GM18858 (cell line): ENCODE data around the gene YWHAE.
"Not testable (repeated sequence)": the region's sequence is repeated elsewhere in the genome, so short reads cannot be mapped to it uniquely, and the experiment has no call there.

ENCODE experiments used
- ATAC-seq: cut with Tn5 transposase; IDR thresholded peaks from one replicate; pipeline ENCODE4 v1.9.1; 2021; ENCODE audit not compliant: unreplicated experiment

The YWHAE gene

DNA sequence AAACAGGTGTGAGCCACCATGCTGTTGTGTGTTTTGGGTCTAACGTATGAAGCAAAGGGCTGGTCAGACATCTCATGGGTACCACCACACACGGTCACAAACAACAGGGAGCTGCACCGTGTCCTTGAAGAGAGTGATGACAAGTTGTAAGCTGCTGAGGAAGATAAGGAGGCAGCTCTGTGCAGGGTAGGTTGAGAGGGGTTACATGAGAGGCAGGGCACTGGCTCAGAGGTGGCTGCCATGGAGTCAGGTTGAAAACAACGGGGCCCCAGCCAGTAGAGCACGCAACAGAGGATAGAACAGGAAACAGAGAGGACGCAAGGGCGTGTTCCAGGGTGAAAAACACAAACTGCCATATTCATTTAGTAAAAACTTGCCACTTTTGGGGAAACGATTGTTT is 68.3 kb downstream of the YWHAE start:
- no peak for ATAC-seq

DNA sequence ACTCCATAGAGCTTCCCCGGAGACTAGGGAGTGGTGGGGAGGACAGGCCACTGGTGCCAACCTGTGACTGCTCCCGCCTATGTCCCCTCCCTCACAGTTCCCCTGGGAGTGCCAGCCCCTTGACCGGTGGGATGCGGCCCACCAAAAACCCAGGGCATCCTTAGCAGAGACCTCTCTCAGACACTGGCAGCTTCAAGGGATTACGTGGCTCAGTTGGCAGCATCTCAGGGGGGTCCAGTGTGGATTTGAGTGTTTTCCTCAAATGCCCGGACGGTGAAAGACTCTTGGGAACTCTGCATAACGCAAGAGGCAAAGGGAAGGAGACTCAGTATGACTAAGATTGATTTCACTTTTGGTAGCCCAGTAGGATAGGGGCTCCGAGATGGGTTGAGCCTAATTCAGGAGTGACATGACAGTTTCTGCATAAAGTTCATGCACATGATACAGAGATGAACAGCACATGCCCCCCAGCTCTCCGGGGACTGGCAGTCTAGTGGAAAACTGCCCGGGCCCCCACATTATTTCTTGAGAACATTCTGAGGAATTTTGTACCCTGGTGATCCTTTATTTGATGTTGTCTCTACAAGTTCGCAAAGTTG is 70.2 kb downstream of the YWHAE start:
- ATAC-seq: no peak

DNA sequence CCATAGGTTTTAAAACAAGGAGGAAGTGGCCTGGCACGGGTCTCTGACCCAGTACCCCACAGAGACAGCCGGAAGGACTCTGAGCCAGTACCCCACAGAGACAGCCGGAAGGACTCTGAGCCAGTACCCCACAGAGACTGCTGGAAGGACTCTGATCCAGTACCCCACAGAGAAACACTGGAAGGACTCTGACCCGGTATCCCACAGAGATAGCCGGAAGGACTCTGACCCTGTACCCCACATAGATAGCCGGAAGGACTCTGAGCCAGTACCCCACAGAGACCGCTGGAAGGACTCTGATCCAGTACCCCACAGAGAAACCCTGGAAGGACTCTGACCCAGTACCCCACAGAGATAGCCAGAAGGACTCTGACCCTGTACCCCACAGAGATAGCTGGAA is 71.6 kb downstream of the YWHAE start:
- no peak for ATAC-seq

DNA sequence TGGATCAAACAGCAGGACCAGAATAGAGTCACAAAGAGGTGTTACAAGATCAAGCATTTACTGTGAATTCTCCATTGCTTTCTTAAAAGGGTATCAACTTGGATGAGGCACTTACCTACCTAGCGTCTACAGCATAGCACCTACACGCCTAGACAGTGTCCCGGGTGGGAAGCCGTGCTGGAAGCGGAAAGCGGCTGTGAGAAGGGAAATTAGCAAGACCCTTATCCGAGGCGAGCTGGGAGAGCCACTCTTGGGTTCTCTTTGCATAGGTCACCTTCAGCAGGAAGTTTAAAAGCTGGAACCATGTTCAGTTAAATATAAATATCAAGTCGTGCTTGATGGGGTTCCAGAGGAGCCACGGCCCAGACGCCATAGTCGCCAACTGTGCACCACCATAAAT is 74.3 kb downstream of the YWHAE start:
- ATAC-seq: no peak

DNA sequence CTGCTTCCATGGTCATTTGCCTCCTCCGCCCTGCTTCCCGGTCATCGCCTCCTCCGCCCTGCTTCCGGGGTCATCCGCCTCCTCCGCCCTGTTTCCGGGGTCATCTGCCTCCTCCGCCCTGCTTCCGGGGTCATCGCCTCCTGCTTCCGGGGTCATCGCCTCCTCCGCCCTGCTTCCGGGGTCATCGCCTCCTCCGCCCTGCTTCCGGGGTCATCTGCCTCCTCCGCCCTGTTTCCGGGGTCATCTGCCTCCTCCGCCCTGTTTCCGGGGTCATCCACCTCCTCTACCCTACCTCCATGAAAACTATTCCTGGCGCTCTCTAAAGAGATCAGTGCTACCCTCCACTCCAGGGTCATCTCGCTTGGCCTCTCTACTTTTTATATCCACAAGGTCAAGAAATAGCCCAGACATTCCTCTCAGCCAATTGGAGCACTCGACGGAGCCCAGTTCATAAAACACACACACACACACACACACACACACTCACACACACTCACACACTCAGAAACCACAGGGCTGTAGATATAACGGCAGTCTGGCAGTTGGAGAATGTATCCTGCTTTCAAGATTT is 75.7 kb downstream of the YWHAE start:
- no peak for ATAC-seq

DNA sequence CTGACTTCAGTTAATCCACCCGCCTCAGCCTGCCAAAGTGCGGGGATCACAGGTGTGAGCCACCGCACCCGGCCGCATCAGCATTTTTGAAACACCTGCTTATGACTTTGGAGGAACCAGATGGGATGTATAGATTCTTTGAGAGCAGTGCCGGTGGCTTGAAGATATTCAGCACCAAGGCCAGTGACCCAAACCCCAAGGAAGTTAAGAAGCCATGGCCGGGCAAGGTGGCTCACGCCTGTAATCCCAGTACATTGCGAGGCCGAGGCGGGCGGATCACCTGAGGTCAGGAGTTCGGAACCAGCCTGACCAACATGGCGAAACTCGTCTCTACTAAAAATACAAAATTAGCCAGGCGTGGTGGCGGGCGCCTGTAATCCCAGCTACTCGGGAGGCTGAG is 76.7 kb downstream of the YWHAE start:
- ATAC-seq: no peak

DNA sequence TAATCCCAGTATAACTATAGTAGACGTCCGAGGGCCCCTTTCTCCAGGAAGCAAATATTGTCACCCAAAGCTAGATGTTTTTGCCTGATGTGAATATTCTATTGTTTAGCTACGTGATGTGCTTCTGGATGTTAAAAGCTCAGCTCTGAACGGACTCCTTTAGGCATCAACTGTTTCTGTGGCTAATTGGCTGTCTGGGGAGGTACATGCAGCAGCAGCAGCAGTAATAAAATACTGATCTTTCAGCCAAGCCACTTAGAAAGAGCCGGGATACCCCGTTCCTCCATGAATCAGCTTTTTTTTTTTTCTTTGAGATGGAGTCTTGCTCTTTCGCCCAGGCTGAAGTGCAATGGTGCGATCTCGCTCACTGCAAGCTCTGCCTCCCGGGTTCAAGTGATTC is 77.5 kb downstream of the YWHAE start:
- ATAC-seq: no peak

DNA sequence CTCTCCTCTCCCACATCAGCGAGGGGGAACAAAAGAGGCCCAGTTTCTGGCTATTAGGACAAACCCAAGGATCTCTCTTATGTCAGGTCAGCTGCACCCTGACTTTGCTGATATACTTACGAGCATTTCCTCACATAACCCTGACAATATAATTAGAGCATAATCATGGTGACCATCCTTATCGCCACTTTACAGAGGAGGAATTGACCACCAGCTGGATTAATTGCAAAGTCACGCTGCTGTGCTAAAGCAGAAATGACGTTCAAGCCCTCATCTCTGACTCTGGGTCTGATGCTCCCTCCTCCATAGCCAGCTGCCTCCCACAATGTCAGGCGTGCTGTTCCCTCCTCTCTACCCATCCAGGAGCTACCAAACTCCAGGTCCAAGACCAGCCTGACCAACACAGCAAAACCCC is 78.0 kb downstream of the YWHAE start:
- no peak for ATAC-seq

DNA sequence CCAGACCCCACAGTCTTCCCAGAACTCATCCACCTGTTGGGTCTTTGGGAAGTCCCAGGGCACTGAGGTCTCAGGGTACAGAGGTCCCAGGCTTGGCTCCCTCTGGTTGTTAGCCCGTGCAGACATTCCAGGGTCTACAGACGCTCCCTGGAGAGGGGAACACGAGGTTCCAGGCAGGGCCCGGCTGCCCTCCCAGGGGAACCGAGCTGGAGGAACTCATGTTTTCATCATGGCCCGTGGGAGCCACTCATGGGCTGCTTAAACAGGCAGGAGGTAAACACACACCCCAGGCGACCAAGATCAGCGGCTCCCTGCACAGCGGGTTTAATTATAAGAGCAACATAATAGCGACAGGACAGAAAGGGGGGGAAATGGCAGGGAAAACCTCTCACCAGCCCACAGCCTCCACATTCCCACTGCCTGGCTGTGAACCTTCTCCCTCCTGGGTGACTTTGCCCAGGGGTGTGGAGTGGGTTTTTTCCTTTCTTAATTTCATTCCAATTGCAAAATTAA is 84.1 kb downstream of the YWHAE start:
- ATAC-seq: no peak

DNA sequence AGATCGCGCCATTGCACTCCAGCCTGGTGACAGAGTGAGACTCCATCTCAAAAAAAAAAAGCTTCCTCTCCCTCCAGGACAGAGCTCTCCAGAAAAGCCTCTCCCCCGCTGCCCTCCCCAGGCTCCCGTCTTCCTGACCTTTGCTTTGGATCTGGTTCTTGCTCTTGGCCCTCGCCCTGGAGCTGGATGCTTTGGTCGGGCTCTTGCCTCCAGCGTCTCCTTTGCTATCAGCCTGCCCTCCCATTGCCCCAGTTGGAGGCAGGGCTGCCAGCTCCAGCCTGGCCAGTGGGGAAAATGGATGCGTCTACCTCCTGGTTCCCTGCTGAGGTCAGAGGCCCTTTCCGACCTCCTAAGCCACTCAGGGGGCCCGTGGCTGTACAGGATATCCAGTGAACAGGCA is 84.6 kb downstream of the YWHAE start:
- no peak for ATAC-seq

DNA sequence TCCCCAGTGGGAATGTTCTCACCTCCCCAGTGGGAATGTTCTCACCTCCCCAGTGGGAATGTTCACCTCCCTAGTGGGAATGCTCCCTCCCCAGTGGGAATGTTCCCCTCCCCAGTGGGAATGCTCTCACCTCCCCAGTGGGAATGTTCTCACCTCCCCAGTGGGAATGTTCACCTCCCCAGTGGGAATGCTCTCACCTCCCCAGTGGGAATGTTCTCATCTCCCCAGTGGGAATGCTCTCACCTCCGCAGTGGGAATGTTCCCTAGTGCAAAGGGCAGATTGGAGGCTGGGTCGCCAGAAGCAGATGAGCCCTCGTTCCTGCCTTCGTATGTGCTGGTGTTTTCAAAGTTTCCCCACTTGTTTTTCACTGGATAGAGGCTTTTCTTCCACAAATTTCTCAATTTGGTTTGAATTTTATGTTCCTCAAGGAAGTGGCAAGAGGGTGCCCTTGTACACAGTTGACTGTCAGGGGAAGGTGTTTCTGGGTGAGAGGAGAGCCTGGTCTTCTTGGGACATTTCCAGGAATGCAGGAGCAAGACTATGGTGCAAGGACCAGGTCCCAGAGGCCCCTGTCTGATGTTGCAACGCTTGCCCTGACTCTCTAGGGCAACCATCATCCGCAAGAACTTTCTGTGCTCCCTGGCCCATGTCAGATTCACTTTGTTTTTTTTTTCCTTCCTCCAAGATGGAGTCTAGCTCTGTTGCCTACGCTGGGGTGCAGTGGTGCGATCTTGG is 86.6 kb downstream of the YWHAE start:
- no peak for ATAC-seq

DNA sequence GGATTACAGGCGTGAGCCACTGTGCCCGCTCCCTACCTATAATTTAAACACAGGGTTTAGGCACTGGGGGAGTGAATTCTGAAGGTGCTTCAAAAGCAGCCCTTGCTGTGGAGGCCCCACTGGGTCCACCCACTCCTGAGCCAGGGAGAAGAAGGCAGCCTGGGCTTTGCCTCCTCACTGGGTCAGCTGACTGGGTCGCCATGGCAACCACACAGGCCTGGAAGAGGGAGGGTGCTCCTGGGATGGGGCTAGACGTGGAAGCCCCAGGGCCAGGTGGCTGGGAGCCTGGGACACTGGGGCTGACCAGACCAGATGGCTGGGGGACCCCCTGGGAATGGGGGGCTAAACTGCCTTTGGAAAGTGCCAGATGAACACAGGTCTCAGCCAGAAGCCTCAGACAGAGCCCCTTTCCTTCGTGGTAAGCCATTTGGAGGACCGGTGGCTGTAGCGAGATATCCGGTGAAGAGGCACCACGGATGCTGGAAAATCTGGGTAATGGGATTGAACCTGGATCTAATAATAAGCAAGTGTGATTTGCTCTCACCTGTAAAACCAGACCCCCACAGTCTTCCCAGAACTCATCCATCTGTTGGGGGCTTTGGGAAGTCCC is 87.7 kb downstream of the YWHAE start:
- ATAC-seq: no peak

DNA sequence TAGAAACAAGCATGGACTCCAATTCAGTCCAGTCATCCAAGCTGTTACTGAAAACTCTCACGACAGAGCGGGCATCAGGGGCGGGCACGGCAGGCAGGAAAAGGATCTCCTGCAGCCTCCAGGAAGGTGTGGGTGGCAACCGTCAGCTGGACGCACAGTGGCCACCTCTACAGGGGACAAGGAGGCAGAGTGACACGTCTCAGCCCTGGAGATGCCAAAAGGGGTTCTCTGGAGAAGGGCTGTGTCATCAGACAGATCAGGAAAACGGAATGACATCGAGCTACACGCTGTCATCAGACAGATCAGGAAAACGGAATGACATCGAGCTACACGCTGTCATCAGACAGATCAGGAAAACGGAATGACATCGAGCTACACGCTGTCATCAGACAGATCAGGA is 92.2 kb downstream of the YWHAE start:
- not testable (repeated sequence) for ATAC-seq

DNA sequence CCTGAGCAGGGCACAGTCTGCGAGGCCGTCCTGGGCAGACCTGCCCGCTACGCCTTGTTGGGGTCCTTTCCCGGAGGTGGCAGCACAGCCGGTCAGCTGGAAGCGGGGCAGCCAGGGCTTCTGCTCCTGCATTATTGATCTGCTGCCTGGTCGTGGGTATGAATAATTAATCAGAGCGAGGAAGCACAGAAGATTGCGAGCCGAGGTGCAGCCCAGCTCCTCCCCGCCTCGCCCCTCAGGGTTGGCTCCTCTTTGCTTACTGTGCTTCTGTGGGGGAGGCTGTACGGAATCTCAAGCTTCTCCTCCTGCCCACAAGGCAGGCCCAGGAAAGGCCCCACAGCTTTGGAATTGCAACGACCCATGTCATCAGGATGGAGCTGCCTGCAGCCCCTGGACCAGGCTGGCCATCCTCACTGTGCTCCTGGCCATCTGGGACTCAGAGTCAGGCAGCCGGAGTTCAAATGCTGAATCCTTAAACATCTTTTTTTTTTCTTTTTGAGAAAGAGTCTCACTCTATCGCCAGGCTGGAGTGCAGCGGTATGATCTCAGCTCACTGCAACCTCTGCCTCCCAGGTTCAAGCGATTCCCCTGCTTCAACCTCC is 95.0 kb downstream of the YWHAE start:
- no peak for ATAC-seq

DNA sequence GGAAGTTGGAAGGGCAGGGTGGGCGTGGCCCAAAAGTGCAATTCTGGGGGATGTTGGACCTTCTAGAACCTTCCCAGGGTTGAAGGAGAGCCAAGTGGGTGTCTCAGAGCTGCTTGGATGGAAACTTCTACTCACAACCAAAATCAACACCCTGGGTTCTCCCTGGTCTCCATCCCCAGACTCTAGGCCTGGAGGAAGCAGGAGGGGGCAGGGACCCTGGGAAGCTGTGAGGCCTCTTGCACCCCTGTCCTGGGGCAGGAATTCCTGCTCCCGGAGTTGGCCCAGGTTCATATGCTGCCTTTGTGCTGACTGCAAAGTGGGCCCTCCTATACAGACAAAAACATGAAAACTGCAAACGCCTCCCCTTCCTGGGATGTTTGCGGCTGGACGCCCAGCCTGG is 95.5 kb downstream of the YWHAE start:
- ATAC-seq: no peak

DNA sequence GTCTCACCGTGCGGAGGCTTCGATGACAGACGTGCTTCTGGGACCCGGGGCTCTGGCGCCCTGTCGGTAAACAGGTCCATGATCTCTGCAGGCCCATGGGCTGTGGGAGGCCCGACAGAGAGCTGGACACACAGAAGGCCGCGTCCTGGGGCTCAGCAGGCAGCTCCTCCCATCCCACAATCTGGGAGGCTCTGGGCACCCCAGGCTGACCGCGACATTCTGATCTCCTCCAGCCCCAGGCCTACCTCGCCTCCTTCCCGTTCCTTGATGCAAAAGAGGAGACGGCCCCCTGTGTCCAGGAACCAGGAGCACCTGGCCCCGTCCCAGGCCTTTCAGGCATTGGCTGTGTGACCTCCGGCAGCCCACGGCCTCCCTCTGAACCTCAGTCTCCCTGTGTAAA is 97.3 kb downstream of the YWHAE start:
- no peak for ATAC-seq

DNA sequence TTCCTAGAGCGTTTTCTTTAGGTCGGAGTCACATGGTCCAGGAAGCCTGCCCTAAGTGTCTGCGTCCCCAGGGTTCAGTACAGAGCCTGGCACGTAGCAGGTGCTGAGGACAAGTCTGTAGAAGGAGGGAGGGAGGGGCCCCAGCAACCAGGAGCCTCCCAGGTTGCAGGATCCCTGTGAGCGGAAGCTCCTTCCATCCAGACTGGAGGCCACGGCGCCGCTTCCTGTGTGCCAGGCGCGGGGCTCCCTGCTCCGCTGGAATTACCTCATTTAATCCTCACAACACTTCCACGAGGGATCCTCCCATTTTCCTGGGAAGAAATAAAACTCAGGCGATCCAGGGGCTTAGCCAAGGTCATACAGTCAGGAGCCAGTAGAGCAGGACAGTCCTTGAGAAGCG is 98.5 kb downstream of the YWHAE start:
- ATAC-seq: no peak

DNA sequence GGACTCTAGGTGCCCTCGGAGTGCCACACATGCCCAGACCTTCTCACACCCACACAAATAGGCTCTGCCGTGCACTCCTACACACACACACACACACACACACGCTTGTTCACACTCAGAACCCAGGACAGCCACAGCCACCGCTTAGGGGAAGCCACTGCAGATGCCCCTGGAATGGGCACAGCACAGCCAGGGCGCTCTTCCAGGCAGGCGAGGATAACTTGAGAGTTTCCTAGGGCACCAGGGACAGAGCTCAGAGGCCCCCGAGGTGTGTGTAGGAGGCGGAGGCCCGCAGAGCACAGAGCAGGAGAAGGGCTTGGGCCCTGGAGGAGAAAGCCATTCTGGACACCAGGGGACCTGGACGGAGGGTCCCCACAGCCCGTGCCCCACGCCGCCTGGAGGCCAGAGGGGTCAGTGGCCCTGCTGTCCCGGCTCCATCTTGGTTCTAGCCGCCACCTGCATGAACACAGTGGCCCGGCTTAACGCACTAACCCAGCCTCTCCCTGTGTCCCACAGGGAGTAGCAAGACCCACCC is 99.6 kb downstream of the YWHAE start:
- no peak for ATAC-seq

DNA sequence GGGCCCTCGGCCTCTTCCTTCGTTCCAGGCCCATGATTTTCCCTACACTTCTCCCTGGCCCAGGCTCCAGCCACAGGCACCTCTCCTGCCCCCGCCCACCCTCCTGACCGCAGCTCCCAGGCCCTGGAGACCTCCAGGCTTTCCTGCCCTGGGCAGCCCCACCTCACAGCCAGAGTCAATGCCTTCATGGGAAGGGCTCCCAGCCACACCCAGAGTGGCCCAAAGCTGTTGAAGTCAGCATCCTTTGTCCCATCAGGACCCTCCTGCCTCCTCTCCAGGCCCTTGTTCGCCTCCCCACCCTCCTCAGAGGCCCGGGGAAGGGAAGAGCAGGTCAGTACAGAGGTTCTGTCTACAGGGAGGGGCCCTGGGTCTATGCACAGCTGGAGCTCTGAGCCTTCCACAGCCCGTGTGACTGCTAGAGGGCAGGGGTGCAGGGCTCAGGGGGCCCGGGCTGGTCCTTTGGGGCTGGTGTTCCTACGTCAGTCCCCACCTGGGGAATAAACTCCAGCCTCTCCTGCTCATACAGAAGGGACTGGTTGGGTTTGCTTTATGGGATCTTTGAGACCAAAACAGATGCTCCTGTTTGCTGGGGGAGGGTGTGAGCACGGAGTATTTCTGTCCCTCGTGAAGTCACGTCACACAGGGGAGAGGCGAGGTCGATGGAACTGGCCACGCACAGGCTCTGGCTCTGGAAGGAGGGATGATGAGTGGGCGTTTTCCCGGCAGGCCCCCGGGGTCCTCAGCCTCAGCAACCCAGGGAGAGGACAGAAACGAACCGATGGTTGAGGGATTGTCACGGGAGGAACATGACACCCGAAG is 100.3 kb downstream of the YWHAE start:
- no peak for ATAC-seq

DNA sequence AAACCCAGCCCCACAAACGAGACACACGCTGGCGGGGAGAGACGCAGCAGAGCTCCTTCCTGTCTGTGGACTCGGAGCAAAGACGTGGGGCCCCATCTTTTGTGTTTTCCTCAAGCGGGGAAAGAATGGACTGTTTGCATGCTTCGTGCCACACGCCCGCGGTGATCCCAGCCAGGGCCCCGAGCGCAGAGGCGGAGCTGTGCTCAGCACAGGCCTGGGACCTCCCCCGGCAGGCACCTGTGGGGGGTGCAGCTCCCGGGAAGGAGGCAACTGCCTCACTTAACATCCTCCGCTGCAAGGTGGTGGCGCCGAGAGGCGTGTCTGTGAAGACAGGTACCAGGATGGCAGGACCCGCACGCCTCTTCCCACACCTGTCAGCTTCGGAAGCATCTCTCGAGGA is 101.4 kb downstream of the YWHAE start:
- no peak for ATAC-seq
